Testis (tissue), 2 donors: ENCODE results near the gene LHX3.

Source experiments
- POLR2A ChIP-seq: fragments of 450-650 bp; IDR thresholded peaks from one replicate; pipeline ENCODE4 v1.6.1; 2017; ENCODE audit warnings: antibody characterized with exemption, mild to moderate bottlenecking, moderate library complexity
- TF ChIP-seq, protein P1 (sequence below), 3 experiments: fragments of 450-650 bp in 2 of 3; fragments of 200-600 bp in 1 of 3; sonication (generic) in 1 of 3; IDR thresholded peaks; one replicate each; pipeline ENCODE4 v1.5.1; 2016 to 2019; ENCODE audit warnings: antibody characterized with exemption in 3 of 3, mild to moderate bottlenecking in 2 of 3, moderate library complexity in 1 of 3

DNA sequence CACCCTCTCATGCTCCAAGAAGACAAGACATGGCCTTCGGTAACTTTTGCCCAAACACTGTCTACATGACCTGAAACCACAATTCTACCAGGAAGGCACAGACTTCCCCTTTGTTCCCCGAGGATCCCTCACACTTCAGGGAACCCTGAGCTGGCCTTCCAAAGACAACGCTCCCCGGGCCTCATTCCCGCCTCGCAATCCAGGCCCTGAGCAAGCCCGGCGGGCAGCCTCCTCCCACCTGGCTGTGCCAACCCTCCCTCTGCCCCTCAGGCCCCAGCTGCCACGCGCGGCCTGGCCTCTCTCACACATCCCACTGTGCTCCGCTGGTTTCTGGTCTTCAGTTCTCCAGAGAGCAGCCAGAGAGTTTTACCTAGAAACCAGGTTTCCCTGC is 33.4 kb upstream of the LHX3 start:
- TF ChIP-seq, protein P1, sequence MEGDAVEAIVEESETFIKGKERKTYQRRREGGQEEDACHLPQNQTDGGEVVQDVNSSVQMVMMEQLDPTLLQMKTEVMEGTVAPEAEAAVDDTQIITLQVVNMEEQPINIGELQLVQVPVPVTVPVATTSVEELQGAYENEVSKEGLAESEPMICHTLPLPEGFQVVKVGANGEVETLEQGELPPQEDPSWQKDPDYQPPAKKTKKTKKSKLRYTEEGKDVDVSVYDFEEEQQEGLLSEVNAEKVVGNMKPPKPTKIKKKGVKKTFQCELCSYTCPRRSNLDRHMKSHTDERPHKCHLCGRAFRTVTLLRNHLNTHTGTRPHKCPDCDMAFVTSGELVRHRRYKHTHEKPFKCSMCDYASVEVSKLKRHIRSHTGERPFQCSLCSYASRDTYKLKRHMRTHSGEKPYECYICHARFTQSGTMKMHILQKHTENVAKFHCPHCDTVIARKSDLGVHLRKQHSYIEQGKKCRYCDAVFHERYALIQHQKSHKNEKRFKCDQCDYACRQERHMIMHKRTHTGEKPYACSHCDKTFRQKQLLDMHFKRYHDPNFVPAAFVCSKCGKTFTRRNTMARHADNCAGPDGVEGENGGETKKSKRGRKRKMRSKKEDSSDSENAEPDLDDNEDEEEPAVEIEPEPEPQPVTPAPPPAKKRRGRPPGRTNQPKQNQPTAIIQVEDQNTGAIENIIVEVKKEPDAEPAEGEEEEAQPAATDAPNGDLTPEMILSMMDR (IDR thresholded peaks at IDR 0.05), result no peak
- no peak for TF ChIP-seq POLR2A
